ENCODE data around the gene NUDT21. TPM values are rescaled to one million over a fixed set of nuclear protein-coding genes. Genes with fewer than 3 reads are reported as not detected.
"Not testable (repeated sequence)": the region's sequence is repeated elsewhere in the genome, so short reads cannot be mapped to it uniquely, and the experiment has no call there.

Gene NUDT21
- total RNA-seq, 1 donor from 2014 or later, result 38.1 TPM

DNA sequence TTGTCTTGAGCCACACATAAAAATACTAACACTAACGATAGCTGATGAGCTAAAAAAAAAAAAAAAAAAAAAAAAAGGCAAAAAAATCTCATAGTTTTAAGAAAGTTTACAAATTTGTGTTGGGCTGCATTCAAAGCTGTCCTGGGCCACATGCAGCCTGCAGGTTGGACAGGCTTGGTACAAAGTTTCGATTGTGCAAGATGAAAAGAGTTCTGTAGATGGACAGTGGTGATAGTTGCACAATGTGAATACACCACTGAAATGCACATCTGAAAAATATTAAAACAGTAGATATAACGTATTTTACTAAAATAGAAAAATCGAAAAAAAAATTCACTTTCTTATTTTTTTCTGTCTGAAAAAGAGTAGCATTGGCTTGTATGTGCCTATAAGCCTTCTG lies 68.7 kb downstream of the NUDT21 start:
- no peak for DNase-seq (ENCODE audit: extremely low spot score in 2 of 2)
- Histone ChIP-seq H3K9me3 (peaks cover 7% of the 10 kb centered on the region), H3K36me3 (peaks cover 0 to 87% of the 10 kb centered on the region in 2 donors), H3K27ac (no peak overlapping the region), H3K27me3 (no peaks in the 10 kb centered on the region), H3K4me3 (no peak overlapping the region), H3K4me1 (no peaks in the 10 kb centered on the region)
- TF ChIP-seq, protein P1, sequence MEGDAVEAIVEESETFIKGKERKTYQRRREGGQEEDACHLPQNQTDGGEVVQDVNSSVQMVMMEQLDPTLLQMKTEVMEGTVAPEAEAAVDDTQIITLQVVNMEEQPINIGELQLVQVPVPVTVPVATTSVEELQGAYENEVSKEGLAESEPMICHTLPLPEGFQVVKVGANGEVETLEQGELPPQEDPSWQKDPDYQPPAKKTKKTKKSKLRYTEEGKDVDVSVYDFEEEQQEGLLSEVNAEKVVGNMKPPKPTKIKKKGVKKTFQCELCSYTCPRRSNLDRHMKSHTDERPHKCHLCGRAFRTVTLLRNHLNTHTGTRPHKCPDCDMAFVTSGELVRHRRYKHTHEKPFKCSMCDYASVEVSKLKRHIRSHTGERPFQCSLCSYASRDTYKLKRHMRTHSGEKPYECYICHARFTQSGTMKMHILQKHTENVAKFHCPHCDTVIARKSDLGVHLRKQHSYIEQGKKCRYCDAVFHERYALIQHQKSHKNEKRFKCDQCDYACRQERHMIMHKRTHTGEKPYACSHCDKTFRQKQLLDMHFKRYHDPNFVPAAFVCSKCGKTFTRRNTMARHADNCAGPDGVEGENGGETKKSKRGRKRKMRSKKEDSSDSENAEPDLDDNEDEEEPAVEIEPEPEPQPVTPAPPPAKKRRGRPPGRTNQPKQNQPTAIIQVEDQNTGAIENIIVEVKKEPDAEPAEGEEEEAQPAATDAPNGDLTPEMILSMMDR (IDR thresholded peaks at IDR 0.05), result no peak
- TF ChIP-seq POLR2AphosphoS5 (IDR thresholded peaks at IDR 0.05; ENCODE audit: insufficient read depth in 1 of 2, low read depth in 1 of 2) (no peak), POLR2A (IDR thresholded peaks at IDR 0.05) (no peak)
- intact Hi-C loops (cut with DNase I), result no loop called here

DNA sequence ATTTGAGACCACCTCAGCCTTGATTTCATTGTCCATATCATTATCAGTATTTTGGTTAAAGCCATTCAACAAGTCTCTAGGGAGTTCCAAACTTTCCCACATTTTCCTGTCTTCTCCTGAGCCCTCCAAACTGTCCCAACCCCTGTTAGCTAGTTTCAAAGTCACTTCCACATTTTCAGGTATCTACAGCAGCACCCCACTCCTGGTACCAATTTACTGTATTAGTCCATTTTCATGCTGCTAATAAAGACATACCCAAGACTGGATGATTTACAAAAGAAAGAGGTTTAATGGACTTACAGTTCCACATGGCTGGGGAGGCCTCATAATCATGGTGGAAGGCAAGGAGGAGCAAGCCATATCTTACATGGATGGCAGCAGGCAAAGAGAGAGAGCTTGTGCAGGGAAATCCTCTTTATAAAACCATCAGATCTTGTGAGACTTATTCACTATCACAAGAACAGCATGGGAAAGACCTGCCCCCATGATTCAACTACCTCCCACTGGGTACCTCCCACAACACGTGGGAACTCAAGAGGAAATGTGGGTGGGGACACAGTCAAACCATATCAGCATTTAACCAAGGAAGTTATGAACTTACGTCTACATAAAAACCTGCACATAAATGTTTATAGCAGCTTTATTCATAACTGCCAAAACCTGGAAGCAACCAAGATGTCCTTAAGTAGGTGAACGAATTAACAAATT lies 70.2 kb downstream of the NUDT21 start:
- DNase-seq (ENCODE audit: extremely low spot score in 2 of 2); H3K9me3 ChIP-seq; H3K27me3 ChIP-seq; H3K27ac ChIP-seq; H3K4me3 ChIP-seq; intact Hi-C loops (cut with DNase I); H3K4me1 ChIP-seq: not testable (repeated sequence)
- H3K36me3 ChIP-seq, result peaks cover 0 to 74% of the 10 kb centered on the region in 2 donors

Other genes with a start within 250 kb of the NUDT21 start
- 132 TPM for gene AMFR, start 25.8 kb downstream of the NUDT21 start, total RNA-seq
- gene OGFOD1, start 222 bp upstream of the NUDT21 start, total RNA-seq, result 14.5 TPM
- 89.9 TPM for gene BBS2, start 68.7 kb upstream of the NUDT21 start, total RNA-seq
- 25.8 TPM for gene MT4, start 113.7 kb upstream of the NUDT21 start, total RNA-seq
- gene MT3, start 138.2 kb upstream of the NUDT21 start, total RNA-seq, result 12.8 TPM
- gene MT2A, start 157.3 kb upstream of the NUDT21 start, total RNA-seq, result 661 TPM
- 564 TPM for gene MT1E, start 174.4 kb upstream of the NUDT21 start, total RNA-seq
- gene MT1M, start 181.3 kb upstream of the NUDT21 start, total RNA-seq, result 63.3 TPM
- gene MT1A, start 187.3 kb upstream of the NUDT21 start, total RNA-seq, result 110 TPM
- not detected for gene MT1B, start 200.6 kb upstream of the NUDT21 start, total RNA-seq
- gene MT1F, start 206.6 kb upstream of the NUDT21 start, total RNA-seq, result 16.0 TPM
- not detected for gene MT1G, start 216.7 kb upstream of the NUDT21 start, total RNA-seq
- gene MT1H, start 218.5 kb upstream of the NUDT21 start, total RNA-seq, result not detected
- gene MT1X, start 231.1 kb upstream of the NUDT21 start, total RNA-seq, result 3,049 TPM

Measured in vagina (tissue), 2 donors.